ENCODE data around the gene FAM131A. TPM values are rescaled to one million over a fixed set of nuclear protein-coding genes. Genes with fewer than 3 reads are reported as not detected.
A peak's percentile ranks its signal among the peaks of the same experiment; 100 is the strongest.

The FAM131A gene
- total RNA-seq, 4 donors from 2014 or later: 19.2 to 35.1 (median 22.5) TPM

DNA sequence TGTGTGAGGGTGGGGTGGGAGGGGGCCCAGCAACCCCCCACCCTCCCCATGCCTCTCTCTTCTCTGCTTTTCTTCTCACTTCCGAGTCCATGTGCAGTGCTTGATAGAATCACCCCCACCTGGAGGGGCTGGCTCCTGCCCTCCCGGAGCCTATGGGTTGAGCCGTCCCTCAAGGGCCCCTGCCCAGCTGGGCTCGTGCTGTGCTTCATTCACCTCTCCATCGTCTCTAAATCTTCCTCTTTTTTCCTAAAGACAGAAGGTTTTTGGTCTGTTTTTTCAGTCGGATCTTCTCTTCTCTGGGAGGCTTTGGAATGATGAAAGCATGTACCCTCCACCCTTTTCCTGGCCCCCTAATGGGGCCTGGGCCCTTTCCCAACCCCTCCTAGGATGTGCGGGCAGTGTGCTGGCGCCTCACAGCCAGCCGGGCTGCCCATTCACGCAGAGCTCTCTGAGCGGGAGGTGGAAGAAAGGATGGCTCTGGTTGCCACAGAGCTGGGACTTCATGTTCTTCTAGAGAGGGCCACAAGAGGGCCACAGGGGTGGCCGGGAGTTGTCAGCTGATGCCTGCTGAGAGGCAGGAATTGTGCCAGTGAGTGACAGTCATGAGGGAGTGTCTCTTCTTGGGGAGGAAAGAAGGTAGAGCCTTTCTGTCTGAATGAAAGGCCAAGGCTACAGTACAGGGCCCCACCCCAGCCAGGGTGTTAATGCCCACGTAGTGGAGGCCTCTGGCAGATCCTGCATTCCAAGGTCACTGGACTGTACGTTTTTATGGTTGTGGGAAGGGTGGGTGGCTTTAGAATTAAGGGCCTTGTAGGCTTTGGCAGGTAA is 8.1 kb downstream of the FAM131A start:
- peak; percentile 94 to 96 for DNase-seq
- H3K9me3 ChIP-seq: no peaks in the 10 kb centered on the region
- intact Hi-C loops (cut with DNase I): no loop called here

DNA sequence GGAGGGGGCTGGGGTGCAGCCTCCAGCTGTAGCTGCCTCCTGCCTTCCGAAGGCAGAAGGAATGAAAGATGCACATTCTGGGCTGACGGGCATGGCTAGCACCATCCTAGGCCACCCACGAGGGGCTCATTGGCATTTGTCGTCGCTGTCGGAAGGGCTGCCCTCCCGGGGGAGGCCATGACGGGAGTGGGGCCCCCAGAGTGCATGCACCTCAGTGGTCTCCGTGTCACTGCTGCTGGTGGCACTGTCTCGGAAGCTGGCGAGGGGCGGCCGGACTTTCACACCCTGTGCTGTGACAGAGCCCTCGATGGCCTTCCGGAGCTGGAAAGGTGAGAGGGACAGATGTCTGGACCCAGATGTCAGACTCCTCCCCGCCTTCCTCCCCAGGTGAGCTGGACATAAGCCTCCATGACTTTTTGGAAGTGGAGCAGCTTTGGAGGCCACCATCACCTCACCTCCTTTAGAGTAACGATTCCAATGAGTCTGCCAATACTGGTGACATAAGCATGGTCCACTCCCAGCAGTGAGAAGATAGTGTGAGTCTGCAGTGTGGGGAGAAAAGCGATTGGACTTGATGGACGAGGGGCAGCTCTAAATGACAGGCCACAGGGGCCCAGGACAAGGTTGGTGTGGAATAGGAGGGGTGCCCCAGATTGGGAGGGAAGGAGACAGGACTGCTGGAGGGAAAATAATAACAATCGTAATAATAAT is 9.2 kb downstream of the FAM131A start:
- intact Hi-C loops (cut with DNase I): no loop called here
- Histone ChIP-seq H3K27ac (peak overlapping the region; percentile 67 to 80 (median 80)), H3K27me3 (no peaks in the 10 kb centered on the region), H3K4me1 (peaks cover 12 to 16% of the 10 kb centered on the region in 2 donors), H3K4me3 (replicated peaks in 1 of 3) (no peak overlapping the region), H3K9me3 (no peaks in the 10 kb centered on the region), H3K36me3 (peaks cover 5 to 22% of the 10 kb centered on the region in 2 donors)
- WGBS, 2 donors: 90 to 96% methylated on average over 10 to 14 of the region's 20 CpGs
- TF ChIP-seq POLR2A (IDR thresholded peaks at IDR 0.05): no peak
- TF ChIP-seq, protein P1, sequence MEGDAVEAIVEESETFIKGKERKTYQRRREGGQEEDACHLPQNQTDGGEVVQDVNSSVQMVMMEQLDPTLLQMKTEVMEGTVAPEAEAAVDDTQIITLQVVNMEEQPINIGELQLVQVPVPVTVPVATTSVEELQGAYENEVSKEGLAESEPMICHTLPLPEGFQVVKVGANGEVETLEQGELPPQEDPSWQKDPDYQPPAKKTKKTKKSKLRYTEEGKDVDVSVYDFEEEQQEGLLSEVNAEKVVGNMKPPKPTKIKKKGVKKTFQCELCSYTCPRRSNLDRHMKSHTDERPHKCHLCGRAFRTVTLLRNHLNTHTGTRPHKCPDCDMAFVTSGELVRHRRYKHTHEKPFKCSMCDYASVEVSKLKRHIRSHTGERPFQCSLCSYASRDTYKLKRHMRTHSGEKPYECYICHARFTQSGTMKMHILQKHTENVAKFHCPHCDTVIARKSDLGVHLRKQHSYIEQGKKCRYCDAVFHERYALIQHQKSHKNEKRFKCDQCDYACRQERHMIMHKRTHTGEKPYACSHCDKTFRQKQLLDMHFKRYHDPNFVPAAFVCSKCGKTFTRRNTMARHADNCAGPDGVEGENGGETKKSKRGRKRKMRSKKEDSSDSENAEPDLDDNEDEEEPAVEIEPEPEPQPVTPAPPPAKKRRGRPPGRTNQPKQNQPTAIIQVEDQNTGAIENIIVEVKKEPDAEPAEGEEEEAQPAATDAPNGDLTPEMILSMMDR (IDR thresholded peaks at IDR 0.05): no peak
- DNase-seq: no peak

More for the DNA sequence above, 8.1 kb downstream of the FAM131A start:
- WGBS, 2 donors: 28 to 31% methylated on average over 14 of the region's 14 CpGs
- TF ChIP-seq, protein P1 (IDR thresholded peaks at IDR 0.05): peak in 5 of 6 experiments; percentile 27 to 68 (median 57)
- peak in 1 of 2 donors; percentile 64 for TF ChIP-seq POLR2A (IDR thresholded peaks at IDR 0.05)
- Histone ChIP-seq H3K4me3 (replicated peaks in 1 of 3) (no peak overlapping the region), H3K27me3 (no peaks in the 10 kb centered on the region), H3K4me1 (peaks cover 12 to 16% of the 10 kb centered on the region in 2 donors), H3K36me3 (peaks cover 5 to 22% of the 10 kb centered on the region in 2 donors), H3K27ac (peak overlapping the region; percentile 67 to 80 (median 80))

DNA sequence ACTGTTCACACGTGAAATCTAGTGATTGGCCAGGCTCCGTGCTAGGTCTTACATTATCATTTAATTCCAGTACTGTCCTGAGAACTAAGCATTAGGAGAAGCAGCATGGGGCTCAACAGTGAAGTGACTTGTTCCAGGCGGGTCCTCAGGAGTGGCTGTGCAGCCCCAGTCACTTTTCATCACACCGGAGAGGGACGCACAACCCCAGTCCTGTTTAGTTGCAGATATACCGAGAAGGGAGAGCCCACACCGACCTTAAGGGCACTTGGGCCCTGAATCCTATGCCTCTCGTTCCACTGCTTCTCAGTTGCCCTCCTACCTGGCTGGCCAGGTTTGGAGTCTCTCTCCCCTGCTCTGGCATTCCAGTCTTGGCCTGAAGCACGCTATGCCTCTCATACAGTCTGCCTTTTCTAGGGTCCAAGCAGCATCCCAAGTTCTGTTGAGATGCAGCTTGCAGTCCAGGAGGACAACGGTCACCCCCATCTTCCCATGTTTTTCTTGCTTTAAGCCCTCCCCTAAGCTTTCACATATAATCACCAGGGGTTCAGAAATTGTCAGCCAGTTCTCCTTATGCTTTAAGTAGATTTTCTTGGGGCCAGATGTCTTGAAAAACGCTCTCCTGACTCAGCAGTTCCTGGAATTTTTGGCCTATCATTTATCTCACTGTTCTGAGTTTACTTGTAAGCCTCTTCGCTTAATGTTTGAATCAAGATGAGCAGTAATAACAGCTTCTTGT is 10.1 kb downstream of the FAM131A start:
- Histone ChIP-seq H3K27ac (peak overlapping the region in 2 of 3 donors; percentile 14 to 33), H3K36me3 (peaks cover 4 to 14% of the 10 kb centered on the region in 2 donors), H3K4me3 (replicated peaks in 1 of 3) (no peak overlapping the region), H3K27me3 (no peaks in the 10 kb centered on the region), H3K9me3 (no peaks in the 10 kb centered on the region), H3K4me1 (peaks cover 12 to 16% of the 10 kb centered on the region in 2 donors)
- 65 to 69% methylated on average over 8 to 12 of the region's 12 CpGs for WGBS, 2 donors
- peak; percentile 12 to 15 for DNase-seq
- intact Hi-C loops (cut with DNase I): no loop called here
- TF ChIP-seq, protein P1 (IDR thresholded peaks at IDR 0.05): no peak
- TF ChIP-seq POLR2A (IDR thresholded peaks at IDR 0.05): no peak

DNA sequence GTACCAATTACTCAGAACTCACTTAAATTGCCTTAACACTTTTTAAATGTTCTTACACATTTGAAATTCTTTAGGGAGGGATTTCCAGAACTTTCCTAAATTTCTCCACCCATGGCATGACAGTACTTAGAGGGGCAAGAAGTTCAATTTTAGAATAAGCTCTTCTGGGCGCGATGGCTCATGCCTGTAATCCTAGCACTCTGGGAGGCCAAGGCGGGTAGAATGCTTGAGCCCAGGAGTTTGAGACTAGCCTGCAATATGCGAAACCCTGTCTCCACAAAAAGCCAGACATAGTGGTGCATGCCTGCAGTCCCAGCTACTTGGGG is 10.6 kb downstream of the FAM131A start:
- Histone ChIP-seq H3K36me3 (peaks cover 0 to 9% of the 10 kb centered on the region in 2 donors), H3K9me3 (no peaks in the 10 kb centered on the region), H3K4me3 (replicated peaks in 1 of 3) (no peak overlapping the region), H3K27ac (peak overlapping the region in 2 of 3 donors; percentile 14 to 33), H3K4me1 (peaks cover 12 to 16% of the 10 kb centered on the region in 2 donors), H3K27me3 (no peaks in the 10 kb centered on the region)
- TF ChIP-seq POLR2A (IDR thresholded peaks at IDR 0.05): no peak
- TF ChIP-seq, protein P1 (IDR thresholded peaks at IDR 0.05): no peak
- WGBS, 2 donors: 70 to 87% methylated on average over 4 of the region's 4 CpGs
- peak; percentile 27 to 32 for DNase-seq
- intact Hi-C loops (cut with DNase I): no loop called here

All from thyroid gland (tissue), 4 donors.